ENCODE data around the gene SKP1.
A peak's percentile ranks its signal among the peaks of the same experiment; 100 is the strongest.

Gene SKP1

GRCh38 chr5:134113363-134113889 lies 63.3 kb downstream of the SKP1 start:
- Histone ChIP-seq H3K9me3 (ENCODE audit: control insufficient read depth, low read length) (no peaks in the 10 kb centered on the region), H3K27me3 (replicated peaks; ENCODE audit: control insufficient read depth, insufficient read depth, low read length, poor library complexity, severe bottlenecking) (no peaks in the 10 kb centered on the region), H3K27ac (ENCODE audit: insufficient read depth, low read length, poor library complexity, severe bottlenecking) (peak overlapping the region; percentile 80), H3K4me1 (ENCODE audit: control insufficient read depth, insufficient read depth, low read length, poor library complexity, severe bottlenecking) (peaks cover 48% of the 10 kb centered on the region), H3K4me3 (ENCODE audit: insufficient read depth, low read depth, low read length, poor library complexity, severe bottlenecking) (peak overlapping the region; percentile 64), H3K36me3 (ENCODE audit: control insufficient read depth, insufficient read depth, low read length) (peaks cover 28% of the 10 kb centered on the region)
- DNase-seq, result no peak

GRCh38 chr5:134112726-134113362 lies 63.9 kb downstream of the SKP1 start:
- Histone ChIP-seq H3K27me3 (replicated peaks; ENCODE audit: control insufficient read depth, insufficient read depth, low read length, poor library complexity, severe bottlenecking) (no peaks in the 10 kb centered on the region), H3K9me3 (ENCODE audit: control insufficient read depth, low read length) (no peaks in the 10 kb centered on the region), H3K4me3 (ENCODE audit: insufficient read depth, low read depth, low read length, poor library complexity, severe bottlenecking) (no peak overlapping the region), H3K4me1 (ENCODE audit: control insufficient read depth, insufficient read depth, low read length, poor library complexity, severe bottlenecking) (peaks cover 44% of the 10 kb centered on the region), H3K27ac (ENCODE audit: insufficient read depth, low read length, poor library complexity, severe bottlenecking) (peak overlapping the region; percentile 80), H3K36me3 (ENCODE audit: control insufficient read depth, insufficient read depth, low read length) (peaks cover 22% of the 10 kb centered on the region)
- no peak for DNase-seq

GRCh38 chr5:134111741-134112647 lies 64.8 kb downstream of the SKP1 start:
- no peak overlapping the region for H3K4me3 ChIP-seq (ENCODE audit: insufficient read depth, low read depth, low read length, poor library complexity, severe bottlenecking)
- H3K9me3 ChIP-seq (ENCODE audit: control insufficient read depth, low read length), result no peaks in the 10 kb centered on the region
- peak overlapping the region; percentile 80 for H3K27ac ChIP-seq (ENCODE audit: insufficient read depth, low read length, poor library complexity, severe bottlenecking)
- H3K27me3 ChIP-seq (replicated peaks; ENCODE audit: control insufficient read depth, insufficient read depth, low read length, poor library complexity, severe bottlenecking), result no peaks in the 10 kb centered on the region
- peaks cover 14% of the 10 kb centered on the region for H3K36me3 ChIP-seq (ENCODE audit: control insufficient read depth, insufficient read depth, low read length)
- DNase-seq, result no peak
- H3K4me1 ChIP-seq (ENCODE audit: control insufficient read depth, insufficient read depth, low read length, poor library complexity, severe bottlenecking), result peaks cover 49% of the 10 kb centered on the region

GRCh38 chr5:134110382-134110781 lies 66.4 kb downstream of the SKP1 start:
- Histone ChIP-seq H3K4me3 (ENCODE audit: insufficient read depth, low read depth, low read length, poor library complexity, severe bottlenecking) (peak overlapping the region; percentile 1), H3K4me1 (ENCODE audit: control insufficient read depth, insufficient read depth, low read length, poor library complexity, severe bottlenecking) (peaks cover 58% of the 10 kb centered on the region), H3K36me3 (ENCODE audit: control insufficient read depth, insufficient read depth, low read length) (no peaks in the 10 kb centered on the region), H3K27me3 (replicated peaks; ENCODE audit: control insufficient read depth, insufficient read depth, low read length, poor library complexity, severe bottlenecking) (no peaks in the 10 kb centered on the region), H3K27ac (ENCODE audit: insufficient read depth, low read length, poor library complexity, severe bottlenecking) (peak overlapping the region; percentile 80), H3K9me3 (ENCODE audit: control insufficient read depth, low read length) (no peaks in the 10 kb centered on the region)
- DNase-seq, result no peak

- Histone ChIP-seq H3K27ac (ENCODE audit: insufficient read depth, low read length, poor library complexity, severe bottlenecking) (no peak overlapping the region), H3K4me3 (ENCODE audit: insufficient read depth, low read depth, low read length, poor library complexity, severe bottlenecking) (no peak overlapping the region), H3K9me3 (ENCODE audit: control insufficient read depth, low read length) (no peaks in the 10 kb centered on the region), H3K36me3 (ENCODE audit: control insufficient read depth, insufficient read depth, low read length) (no peaks in the 10 kb centered on the region), H3K27me3 (replicated peaks; ENCODE audit: control insufficient read depth, insufficient read depth, low read length, poor library complexity, severe bottlenecking) (no peaks in the 10 kb centered on the region), H3K4me1 (ENCODE audit: control insufficient read depth, insufficient read depth, low read length, poor library complexity, severe bottlenecking) (peaks cover 72% of the 10 kb centered on the region)
- no peak for DNase-seq
These were observed 69.0 kb downstream of the SKP1 start for GRCh38 chr5:134107779-134108178.

GRCh38 chr5:134106991-134107701 lies 69.6 kb downstream of the SKP1 start:
- Histone ChIP-seq H3K4me3 (ENCODE audit: insufficient read depth, low read depth, low read length, poor library complexity, severe bottlenecking) (no peak overlapping the region), H3K27me3 (replicated peaks; ENCODE audit: control insufficient read depth, insufficient read depth, low read length, poor library complexity, severe bottlenecking) (no peaks in the 10 kb centered on the region), H3K36me3 (ENCODE audit: control insufficient read depth, insufficient read depth, low read length) (no peaks in the 10 kb centered on the region), H3K4me1 (ENCODE audit: control insufficient read depth, insufficient read depth, low read length, poor library complexity, severe bottlenecking) (peaks cover 71% of the 10 kb centered on the region), H3K27ac (ENCODE audit: insufficient read depth, low read length, poor library complexity, severe bottlenecking) (peak overlapping the region; percentile 36), H3K9me3 (ENCODE audit: control insufficient read depth, low read length) (no peaks in the 10 kb centered on the region)
- DNase-seq, result no peak

- no peaks in the 10 kb centered on the region for H3K9me3 ChIP-seq (ENCODE audit: control insufficient read depth, low read length)
- peak in 1 of 3 donors; percentile 50 for DNase-seq
These were observed 72.6 kb downstream of the SKP1 start for GRCh38 chr5:134103998-134104654.

GRCh38 chr5:134103397-134103796 lies 73.4 kb downstream of the SKP1 start:
- no peaks in the 10 kb centered on the region for H3K27me3 ChIP-seq (replicated peaks; ENCODE audit: control insufficient read depth, insufficient read depth, low read length, poor library complexity, severe bottlenecking)
- peak in 1 of 3 donors; percentile 47 for DNase-seq
- no peaks in the 10 kb centered on the region for H3K36me3 ChIP-seq (ENCODE audit: control insufficient read depth, insufficient read depth, low read length)
- peaks cover 87% of the 10 kb centered on the region for H3K4me1 ChIP-seq (ENCODE audit: control insufficient read depth, insufficient read depth, low read length, poor library complexity, severe bottlenecking)
- H3K9me3 ChIP-seq (ENCODE audit: control insufficient read depth, low read length), result no peaks in the 10 kb centered on the region
- peak overlapping the region; percentile 92 for H3K27ac ChIP-seq (ENCODE audit: insufficient read depth, low read length, poor library complexity, severe bottlenecking)
- H3K4me3 ChIP-seq (ENCODE audit: insufficient read depth, low read depth, low read length, poor library complexity, severe bottlenecking), result no peak overlapping the region

More at GRCh38 chr5:134103998-134104654, 72.6 kb downstream of the SKP1 start:
- Histone ChIP-seq H3K4me1 (ENCODE audit: control insufficient read depth, insufficient read depth, low read length, poor library complexity, severe bottlenecking) (peaks cover 80% of the 10 kb centered on the region), H3K27ac (ENCODE audit: insufficient read depth, low read length, poor library complexity, severe bottlenecking) (peak overlapping the region; percentile 92), H3K27me3 (replicated peaks; ENCODE audit: control insufficient read depth, insufficient read depth, low read length, poor library complexity, severe bottlenecking) (no peaks in the 10 kb centered on the region), H3K4me3 (ENCODE audit: insufficient read depth, low read depth, low read length, poor library complexity, severe bottlenecking) (peak overlapping the region; percentile 30), H3K36me3 (ENCODE audit: control insufficient read depth, insufficient read depth, low read length) (no peaks in the 10 kb centered on the region)

GRCh38 chr5:134101686-134102439 lies 74.9 kb downstream of the SKP1 start:
- Histone ChIP-seq H3K9me3 (ENCODE audit: control insufficient read depth, low read length) (no peaks in the 10 kb centered on the region), H3K4me3 (ENCODE audit: insufficient read depth, low read depth, low read length, poor library complexity, severe bottlenecking) (no peak overlapping the region), H3K4me1 (ENCODE audit: control insufficient read depth, insufficient read depth, low read length, poor library complexity, severe bottlenecking) (peaks cover 79% of the 10 kb centered on the region), H3K27ac (ENCODE audit: insufficient read depth, low read length, poor library complexity, severe bottlenecking) (peak overlapping the region; percentile 91), H3K27me3 (replicated peaks; ENCODE audit: control insufficient read depth, insufficient read depth, low read length, poor library complexity, severe bottlenecking) (no peaks in the 10 kb centered on the region), H3K36me3 (ENCODE audit: control insufficient read depth, insufficient read depth, low read length) (no peaks in the 10 kb centered on the region)
- peak; percentile 51 to 65 (median 54) for DNase-seq

All from effector memory CD4-positive, alpha-beta T cell (primary cell).